Hepatocyte (in vitro differentiated cells): ENCODE results near the gene CEP112. TPM values are rescaled to one million over a fixed set of nuclear protein-coding genes. Genes with fewer than 3 reads are reported as not detected.

Experiments
- DNase-seq: peaks from one replicate; pipeline ENCODE4 v3.0.0-alpha.2; 2016; ENCODE audit warnings: low spot score
- H2AFZ ChIP-seq: fragments of 200-600 bp; sonication (generic); 2 replicates; pipeline ENCODE4 v1.6.0; 2016; ENCODE audit warnings: antibody characterized with exemption, mild to moderate bottlenecking
- H3K27ac ChIP-seq: fragments of 200-600 bp; sonication (generic); 2 replicates; pipeline ENCODE4 v1.5.1; 2016; ENCODE audit warnings: mild to moderate bottlenecking
- H3K27me3 ChIP-seq: fragments of 200-600 bp; sonication (generic); 2 replicates; pipeline ENCODE4 v1.6.1; 2016
- H3K36me3 ChIP-seq: fragments of 200-600 bp; sonication (generic); replicated peaks from 2 replicates; pipeline ENCODE4 v1.5.1; 2016; ENCODE audit warnings: low read depth; ENCODE audit not compliant: insufficient read depth
- H3K4me1 ChIP-seq: fragments of 200-600 bp; sonication (generic); 2 replicates; pipeline ENCODE4 v1.5.1; 2016; ENCODE audit warnings: mild to moderate bottlenecking, moderate library complexity; ENCODE audit not compliant: insufficient read depth
- H3K4me2 ChIP-seq: fragments of 200-600 bp; sonication (generic); 2 replicates; pipeline ENCODE4 v1.6.0; 2016
- H3K4me3 ChIP-seq: fragments of 200-600 bp; sonication (generic); 2 replicates; pipeline ENCODE4 v1.5.1; 2016; ENCODE audit warnings: mild to moderate bottlenecking
- H3K79me2 ChIP-seq: fragments of 200-600 bp; sonication (generic); 2 replicates; pipeline ENCODE4 v1.6.0; 2017; ENCODE audit warnings: mild to moderate bottlenecking
- H3K9me2 ChIP-seq: fragments of 200-600 bp; sonication (generic); replicated peaks from 2 replicates; pipeline ENCODE4 v1.6.0; 2017; ENCODE audit warnings: mild to moderate bottlenecking; ENCODE audit not compliant: insufficient read depth
- H3K9me3 ChIP-seq: fragments of 200-600 bp; sonication (generic); 2 replicates; pipeline ENCODE4 v1.5.1; 2016; ENCODE audit warnings: low read depth, mild to moderate bottlenecking
- H4K20me1 ChIP-seq: fragments of 200-600 bp; sonication (generic); 2 replicates; pipeline ENCODE4 v1.6.0; 2016; ENCODE audit warnings: mild to moderate bottlenecking; ENCODE audit not compliant: insufficient read depth, poor library complexity, severe bottlenecking
- CTCF ChIP-seq: fragments of 200-600 bp; sonication (generic); IDR thresholded peaks from 2 replicates; pipeline ENCODE4 v1.5.1; 2016; ENCODE audit warnings: antibody characterized with exemption, mild to moderate bottlenecking; ENCODE audit not compliant: poor library complexity
- EZH2 ChIP-seq: fragments of 200-600 bp; sonication (generic); IDR thresholded peaks from 2 replicates; pipeline ENCODE4 v1.6.1; 2016; ENCODE audit warnings: antibody characterized with exemption, mild to moderate bottlenecking, borderline replicate concordance
- EZH2phosphoT487 ChIP-seq: fragments of 200-600 bp; sonication (generic); IDR thresholded peaks from one replicate; pipeline ENCODE4 v1.6.1; 2018; ENCODE audit warnings: antibody characterized with exemption, mild to moderate bottlenecking, low read depth, moderate library complexity; ENCODE audit not compliant: unreplicated experiment, severe bottlenecking
- WGBS: methylation state at CpG from one replicate; pipeline ENCODE4 v1.1.6; 2016; ENCODE audit warnings: low lambda C conversion rate; ENCODE audit errors: missing lambda C conversion rate; 5-methylcytosine and 5-hydroxymethylcytosine counted together
- polyA plus RNA-seq: library from polyadenylated mRNA; unstranded; fragments of >200 nt; fragmentation: Nextera tagmentation; extraction: Ambion mirVana; gene quantifications from 2 replicates; pipeline ENCODE4 v1.2.1, GENCODE V29; 2016
- total RNA-seq: library from RNA; depleted of rRNA; stranded (reverse); fragments of >200 nt; gene quantifications from 2 replicates; pipeline ENCODE4 v1.2.3, GENCODE V29; 2014

CEP112 gene
- total and polyA plus RNA-seq, 2 experiments from 2014 or later, result 7.1 to 9.7 TPM

GRCh38 chr17:66091445-66092080 is 100.4 kb downstream of the CEP112 start:
- TF ChIP-seq EZH2phosphoT487 (no peak), EZH2 (no peak), CTCF (no peak)
- H3K27ac ChIP-seq, result no peak overlapping the region
- H3K27me3 ChIP-seq, result no peaks in the 10 kb centered on the region
- DNase-seq, result no peak
- no peaks in the 10 kb centered on the region for H3K36me3 ChIP-seq
- no peaks in the 10 kb centered on the region for H3K4me1 ChIP-seq
- H3K4me2 ChIP-seq, result no peak overlapping the region
- H3K9me2 ChIP-seq, result no peaks in the 10 kb centered on the region
- 84% methylated on average over 3 of the region's 3 CpGs for WGBS
- no peak overlapping the region for H2AFZ ChIP-seq
- H4K20me1 ChIP-seq, result no peaks in the 10 kb centered on the region
- H3K9me3 ChIP-seq, result peaks cover 9% of the 10 kb centered on the region
- no peaks in the 10 kb centered on the region for H3K79me2 ChIP-seq
- H3K4me3 ChIP-seq, result no peak overlapping the region

GRCh38 chr17:66089764-66090163 is 102.2 kb downstream of the CEP112 start:
- Histone ChIP-seq H4K20me1 (no peaks in the 10 kb centered on the region), H3K4me1 (no peaks in the 10 kb centered on the region), H3K4me3 (no peak overlapping the region), H3K27me3 (no peaks in the 10 kb centered on the region), H2AFZ (no peak overlapping the region), H3K4me2 (no peak overlapping the region), H3K27ac (no peak overlapping the region), H3K36me3 (no peaks in the 10 kb centered on the region), H3K9me2 (no peaks in the 10 kb centered on the region), H3K79me2 (no peaks in the 10 kb centered on the region), H3K9me3 (peaks cover 9% of the 10 kb centered on the region)
- 97% methylated on average over 1 of the region's 1 CpG for WGBS
- no peak for TF ChIP-seq EZH2phosphoT487
- no peak for DNase-seq

- TF ChIP-seq EZH2 (no peak), EZH2phosphoT487 (no peak), CTCF (no peak)
- Histone ChIP-seq H3K4me1 (no peaks in the 10 kb centered on the region), H3K36me3 (no peaks in the 10 kb centered on the region), H3K27ac (no peak overlapping the region), H4K20me1 (no peaks in the 10 kb centered on the region), H2AFZ (no peak overlapping the region), H3K27me3 (no peaks in the 10 kb centered on the region), H3K9me2 (no peaks in the 10 kb centered on the region), H3K4me3 (no peak overlapping the region), H3K79me2 (no peaks in the 10 kb centered on the region), H3K4me2 (no peak overlapping the region), H3K9me3 (peaks cover 9% of the 10 kb centered on the region)
- no peak for DNase-seq
- 100% methylated on average over 4 of the region's 4 CpGs for WGBS
Observed at GRCh38 chr17:66088173-66088572, 103.8 kb downstream of the CEP112 start.

DNA sequence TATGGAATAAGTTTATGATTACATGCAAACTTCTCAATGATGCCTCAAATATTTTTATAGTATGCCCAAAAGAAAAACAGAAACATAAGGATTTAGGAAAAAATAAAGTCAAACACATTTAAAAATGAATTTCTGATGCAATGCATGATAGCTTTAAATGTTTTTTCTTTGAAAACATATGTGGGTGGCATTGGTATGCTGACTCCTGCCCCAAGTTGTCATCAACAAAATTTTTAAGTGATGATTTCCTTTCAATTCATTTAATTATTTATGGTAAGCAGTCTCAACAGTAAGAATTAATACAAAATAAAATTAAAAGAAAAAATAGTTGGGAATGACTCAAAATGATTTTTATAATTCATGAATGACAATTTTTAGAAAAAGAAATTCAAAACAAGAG is 104.9 kb downstream of the CEP112 start:
- Histone ChIP-seq H3K27ac (no peak overlapping the region), H3K4me3 (no peak overlapping the region), H3K4me2 (no peak overlapping the region), H2AFZ (no peak overlapping the region), H3K79me2 (no peaks in the 10 kb centered on the region), H4K20me1 (no peaks in the 10 kb centered on the region), H3K9me2 (no peaks in the 10 kb centered on the region), H3K27me3 (no peaks in the 10 kb centered on the region), H3K36me3 (no peaks in the 10 kb centered on the region), H3K9me3 (peaks cover 9% of the 10 kb centered on the region), H3K4me1 (no peaks in the 10 kb centered on the region)
- TF ChIP-seq CTCF, result no peak
- TF ChIP-seq EZH2, result no peak
- TF ChIP-seq EZH2phosphoT487, result no peak
- no peak for DNase-seq
